HG03095 (cell line): ENCODE data around the gene TFDP2.
"Not testable (repeated sequence)": the region's sequence is repeated elsewhere in the genome, so short reads cannot be mapped to it uniquely, and the experiment has no call there.

ENCODE experiments used
- ATAC-seq: cut with Tn5 transposase; IDR thresholded peaks from one replicate; pipeline ENCODE4 v1.9.1; 2021; ENCODE audit warnings: moderate library complexity; ENCODE audit not compliant: unreplicated experiment

Gene TFDP2, protein sequence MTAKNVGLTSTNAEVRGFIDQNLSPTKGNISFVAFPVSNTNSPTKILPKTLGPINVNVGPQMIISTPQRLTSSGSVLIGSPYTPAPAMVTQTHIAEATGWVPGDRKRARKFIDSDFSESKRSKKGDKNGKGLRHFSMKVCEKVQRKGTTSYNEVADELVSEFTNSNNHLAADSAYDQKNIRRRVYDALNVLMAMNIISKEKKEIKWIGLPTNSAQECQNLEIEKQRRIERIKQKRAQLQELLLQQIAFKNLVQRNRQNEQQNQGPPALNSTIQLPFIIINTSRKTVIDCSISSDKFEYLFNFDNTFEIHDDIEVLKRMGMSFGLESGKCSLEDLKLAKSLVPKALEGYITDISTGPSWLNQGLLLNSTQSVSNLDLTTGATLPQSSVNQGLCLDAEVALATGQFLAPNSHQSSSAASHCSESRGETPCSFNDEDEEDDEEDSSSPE

GRCh38 chr3:142148792-142149672 lies at the start of gene TFDP2:
TFDP2 (minus strand) TSS chr3:142149544; CDS start chr3:142101749, 47,795 bp downstream.
- ATAC-seq, result peak; percentile 98

GRCh38 chr3:142188846-142189245 lies 39.5 kb upstream of the TFDP2 start:
- ATAC-seq, result no peak

DNA sequence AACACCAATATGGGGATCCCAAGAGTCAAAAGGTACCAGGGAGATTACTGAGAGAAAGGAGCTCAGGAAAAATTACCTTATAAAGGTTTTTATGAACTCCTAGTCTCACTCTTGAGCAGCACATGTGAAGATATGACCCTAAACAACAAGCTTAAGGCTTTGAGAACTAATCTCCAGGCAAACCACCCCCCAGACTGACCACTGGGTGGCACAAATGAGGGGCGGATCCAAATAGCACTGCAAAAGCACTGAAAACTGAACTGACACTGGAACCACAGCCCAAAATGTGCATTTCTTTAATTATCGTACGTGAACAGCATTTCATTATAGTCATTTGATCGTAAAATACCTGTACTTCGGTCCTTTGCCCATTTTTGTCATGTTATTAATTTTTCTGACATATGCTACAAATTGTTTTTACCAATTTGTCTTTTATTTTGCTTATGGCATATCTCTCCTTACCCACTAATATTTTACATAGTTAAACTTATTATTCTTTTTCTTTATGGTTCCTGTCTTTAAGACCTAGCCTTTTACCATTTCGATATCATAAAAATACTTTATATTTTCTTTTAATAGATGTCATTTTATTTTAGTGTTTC lies 31.5 kb upstream of the TFDP2 start:
- ATAC-seq, result no peak

DNA sequence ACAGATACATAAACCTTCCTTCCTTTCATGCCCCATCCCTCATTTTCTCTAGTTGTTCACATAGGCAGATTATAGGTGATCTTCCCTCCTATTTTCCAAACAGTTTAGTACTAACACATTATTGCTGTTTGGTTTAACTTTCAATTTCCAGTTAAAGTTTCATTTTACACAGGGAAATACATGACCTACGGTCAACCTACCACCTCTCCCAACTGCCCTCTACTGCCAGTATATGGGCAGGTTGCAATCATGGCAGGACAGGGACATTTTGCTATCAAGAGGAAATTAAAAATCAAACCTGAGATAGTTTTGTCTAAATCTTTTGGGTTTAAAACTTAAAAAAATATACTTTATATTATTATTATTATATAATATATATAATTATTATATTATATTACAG lies 26.1 kb upstream of the TFDP2 start:
- ATAC-seq, result no peak

GRCh38 chr3:142174559-142174958 lies 25.2 kb upstream of the TFDP2 start:
- no peak for ATAC-seq

GRCh38 chr3:142168514-142168913 lies 19.2 kb upstream of the TFDP2 start:
- ATAC-seq, result no peak

- no peak for ATAC-seq
These were observed 15.8 kb upstream of the TFDP2 start for GRCh38 chr3:142165194-142165593.

DNA sequence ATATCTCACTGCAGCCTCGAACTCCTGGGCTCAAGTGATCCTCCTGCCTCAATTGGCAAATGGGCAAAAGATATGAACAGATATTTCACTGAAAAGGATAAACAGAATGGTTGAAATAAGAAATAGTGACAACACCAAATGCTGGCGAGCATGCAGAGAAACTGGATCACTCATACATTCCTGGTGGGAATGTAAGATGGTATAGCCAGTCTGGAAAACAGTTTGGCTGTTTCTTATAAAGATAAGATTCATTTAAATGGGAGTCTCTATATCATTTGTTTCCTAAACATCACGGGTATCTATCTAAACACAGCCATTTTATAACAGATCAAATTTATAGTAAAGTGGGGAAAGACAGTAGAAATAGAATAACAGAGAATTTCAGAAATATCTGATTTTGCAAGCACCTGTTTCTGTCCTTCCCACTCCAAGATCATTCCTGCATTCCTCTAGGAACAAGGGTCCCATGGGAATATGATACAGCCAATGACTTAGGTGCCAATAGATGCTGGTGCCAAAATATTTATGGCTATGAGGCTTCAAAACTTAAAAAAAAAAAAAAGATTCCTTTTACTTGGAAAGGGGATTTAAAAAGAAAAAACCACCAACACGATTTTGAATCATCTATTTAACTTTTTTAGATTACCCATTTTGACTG lies 9.9 kb upstream of the TFDP2 start:
- no peak for ATAC-seq

DNA sequence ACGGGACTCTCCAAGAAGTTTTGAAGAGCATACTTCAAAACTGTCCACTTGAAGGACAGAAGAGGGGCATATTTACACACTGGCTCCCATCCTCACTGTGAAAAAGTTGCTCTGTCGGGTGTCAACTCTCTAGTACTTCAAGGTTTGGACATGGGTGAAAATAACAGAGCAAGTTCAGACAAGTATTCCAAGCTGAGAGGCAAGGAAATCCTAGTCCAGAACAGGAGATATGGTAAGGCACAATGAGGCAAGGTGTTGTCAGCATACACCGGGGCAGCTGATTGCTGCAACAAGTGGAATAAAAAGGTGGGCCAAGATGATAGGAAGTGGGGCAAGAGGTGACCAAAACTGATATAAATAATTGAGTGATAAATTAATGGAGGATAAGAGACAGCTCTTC lies 4.8 kb upstream of the TFDP2 start:
- no peak for ATAC-seq

DNA sequence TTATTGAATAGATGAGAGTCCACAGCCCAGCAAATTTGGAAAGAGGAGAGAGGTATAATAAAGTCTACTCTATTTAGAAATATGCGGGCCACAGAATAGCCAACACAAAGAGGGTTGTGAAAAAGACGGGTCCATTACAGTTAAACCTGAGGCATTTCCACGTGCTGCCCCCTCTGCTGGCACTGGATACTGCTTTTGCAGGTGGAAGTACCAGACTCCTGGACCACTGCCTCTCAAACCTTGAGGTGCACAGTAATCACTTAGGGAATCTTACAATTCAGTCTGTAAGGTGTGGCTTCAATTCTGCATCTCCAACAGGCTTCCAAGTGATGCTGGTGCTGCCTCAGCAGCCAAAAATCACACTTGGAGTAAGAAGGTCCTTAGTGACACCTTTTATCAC lies 3.0 kb upstream of the TFDP2 start:
- ATAC-seq, result no peak

GRCh38 chr3:142151828-142152227 lies 2.5 kb upstream of the TFDP2 start:
- no peak for ATAC-seq

DNA sequence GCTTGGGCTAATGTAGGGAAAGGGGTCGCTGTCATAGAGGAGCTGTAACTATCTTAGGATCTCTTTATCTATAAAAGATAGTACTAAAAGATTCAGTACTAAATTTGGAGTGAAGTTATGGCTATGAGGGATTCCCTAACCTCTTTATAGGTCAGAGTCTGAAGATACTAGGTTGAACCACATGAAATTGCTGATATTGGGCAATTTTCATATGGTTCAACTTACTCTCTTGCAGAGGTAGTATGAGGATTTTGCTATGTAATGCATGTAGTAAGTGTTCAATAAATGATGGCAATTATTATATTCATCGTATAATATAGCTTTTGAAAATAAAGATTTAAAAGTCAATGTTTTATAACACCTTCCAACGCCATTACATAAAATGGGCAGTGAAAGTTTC lies 1.9 kb upstream of the TFDP2 start:
- no peak for ATAC-seq

DNA sequence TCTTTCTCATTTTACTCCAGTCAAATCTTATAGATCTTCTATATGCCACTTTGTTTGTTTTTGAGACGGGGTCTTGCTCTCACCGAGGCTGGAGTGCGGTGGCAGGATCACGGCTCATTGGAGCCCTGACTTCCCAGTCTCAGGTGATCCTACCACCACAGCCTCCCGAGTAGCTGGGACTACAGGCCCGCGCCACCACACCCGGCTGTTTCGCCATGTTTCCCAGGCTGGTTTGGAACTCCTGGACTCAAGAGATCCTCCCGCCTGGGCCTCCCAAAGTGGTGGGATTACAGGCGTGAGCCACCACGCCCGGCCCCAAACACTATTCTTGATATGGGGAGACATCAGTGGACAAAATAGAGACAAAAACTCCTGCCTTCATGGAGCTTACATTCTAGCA lies 927 bp upstream of the TFDP2 start:
- no peak for ATAC-seq

DNA sequence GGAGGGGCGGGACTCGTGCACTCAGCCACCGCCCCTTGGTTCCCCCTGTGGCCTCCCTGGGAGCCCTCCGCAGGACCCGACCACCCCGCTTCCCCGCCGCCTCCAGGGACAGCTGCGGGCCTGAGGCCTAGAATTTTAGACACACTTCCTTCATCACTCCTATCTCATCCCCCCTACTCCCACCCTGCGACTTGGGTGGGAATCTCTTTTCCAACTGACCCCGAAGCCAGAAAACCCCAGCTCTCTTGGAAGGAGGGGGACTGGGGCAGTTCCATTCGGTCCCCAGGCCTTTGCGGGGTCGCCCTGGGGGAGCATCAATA lies 289 bp upstream of the TFDP2 start:
- ATAC-seq, result no peak

- no peak for ATAC-seq
These were observed 1.1 kb downstream of the TFDP2 start for GRCh38 chr3:142148044-142148791.

- ATAC-seq, result not testable (repeated sequence)
These were observed 4.8 kb downstream of the TFDP2 start for GRCh38 chr3:142144587-142144986.

DNA sequence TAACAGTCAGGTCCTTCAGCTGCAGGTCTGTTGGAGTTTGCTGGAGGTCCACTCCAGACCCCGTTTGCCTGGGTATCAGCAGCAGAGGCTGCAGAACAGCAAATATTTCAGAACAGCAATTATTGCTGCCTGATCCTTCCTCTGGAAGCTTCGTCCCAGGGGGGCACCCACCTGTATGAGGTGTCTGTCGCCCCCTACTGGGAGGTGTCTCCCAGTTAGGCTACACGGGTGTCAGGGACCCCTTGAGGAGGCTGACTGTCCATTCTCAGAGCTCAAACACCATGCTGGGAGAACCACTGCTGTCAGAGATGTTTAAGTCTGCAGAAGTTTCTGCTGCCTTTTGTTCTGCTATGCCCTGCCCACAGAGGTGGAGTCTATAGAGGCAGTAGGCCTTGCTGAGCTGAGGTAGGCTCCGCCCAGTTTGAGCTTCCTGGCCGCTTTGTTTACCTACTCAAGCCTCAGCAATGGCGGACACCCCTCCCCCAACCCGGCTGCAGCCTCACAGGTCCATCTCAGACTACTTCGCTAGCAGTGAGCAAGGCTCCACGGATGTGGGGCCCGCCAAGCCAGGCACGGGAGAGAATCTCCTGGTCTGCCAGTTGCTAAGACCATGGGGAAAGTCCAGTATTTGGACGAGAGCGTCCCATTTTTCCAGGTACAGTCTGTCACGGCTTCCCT lies 8.6 kb downstream of the TFDP2 start:
- ATAC-seq, result not testable (repeated sequence)

DNA sequence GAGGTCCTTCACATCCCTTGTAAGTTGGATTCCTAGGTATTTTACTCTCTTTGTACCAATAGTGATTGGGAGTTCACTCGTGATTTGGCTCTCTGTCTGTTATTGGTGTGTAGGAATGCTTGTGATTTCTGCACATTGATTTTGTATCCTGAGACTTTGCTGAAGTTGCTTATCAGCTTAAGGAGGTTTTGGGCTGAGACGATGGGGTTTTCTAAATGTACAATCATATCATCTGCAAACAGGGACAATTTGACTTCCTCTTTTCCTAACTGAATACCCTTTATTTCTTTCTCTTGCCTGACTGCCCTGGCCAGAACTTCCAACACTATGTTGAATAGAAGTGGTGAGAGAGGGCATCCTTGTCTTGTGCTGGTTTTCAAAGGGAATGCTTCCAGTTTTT lies 12.3 kb downstream of the TFDP2 start:
- ATAC-seq, result not testable (repeated sequence)

GRCh38 chr3:142134799-142135325 lies 14.5 kb downstream of the TFDP2 start:
- no peak for ATAC-seq
